ENCODE results near the gene HSPA9.

The HSPA9 gene

DNA sequence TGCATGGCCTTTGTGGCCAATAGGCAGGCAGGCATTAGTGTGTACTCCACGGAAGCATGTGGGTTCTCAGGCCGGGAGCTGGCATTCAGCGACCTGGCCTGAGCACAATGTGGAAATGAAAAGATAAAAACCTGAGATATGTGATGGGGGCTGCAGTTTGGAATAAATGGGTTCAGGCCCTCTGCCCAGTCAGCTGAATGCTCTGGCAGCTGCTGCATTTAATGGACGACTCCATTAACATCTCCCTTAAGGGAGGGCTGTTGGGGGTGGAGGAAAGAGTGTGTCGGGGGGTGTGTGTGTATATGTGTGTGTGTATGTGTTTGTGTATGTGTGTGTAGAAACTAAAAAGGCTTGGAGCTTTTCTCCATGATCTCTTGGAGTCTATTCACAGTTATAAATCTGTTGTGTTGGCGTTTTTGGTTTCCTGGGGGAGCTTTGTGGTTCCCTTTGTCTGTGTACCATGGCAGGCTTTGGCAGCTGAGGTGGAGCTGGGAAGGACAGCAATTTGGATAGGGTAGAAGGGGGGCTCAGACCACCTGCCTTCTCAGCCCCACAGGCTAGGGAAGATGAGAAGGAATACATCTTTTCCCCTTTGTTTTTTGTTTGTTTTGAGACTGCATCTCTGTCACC lies 27.3 kb upstream of the HSPA9 start:
- H3K4me1 Mint-ChIP-seq: peaks cover 17% of the 10 kb centered on the region
- H3K4me3 Mint-ChIP-seq: no peak overlapping the region
- no peak overlapping the region for H3K27ac Mint-ChIP-seq
- H3K9me3 Mint-ChIP-seq: no peaks in the 10 kb centered on the region
- H3K27me3 Mint-ChIP-seq: peaks cover 26% of the 10 kb centered on the region
- no peak for ATAC-seq
- H3K36me3 Mint-ChIP-seq: no peaks in the 10 kb centered on the region

DNA sequence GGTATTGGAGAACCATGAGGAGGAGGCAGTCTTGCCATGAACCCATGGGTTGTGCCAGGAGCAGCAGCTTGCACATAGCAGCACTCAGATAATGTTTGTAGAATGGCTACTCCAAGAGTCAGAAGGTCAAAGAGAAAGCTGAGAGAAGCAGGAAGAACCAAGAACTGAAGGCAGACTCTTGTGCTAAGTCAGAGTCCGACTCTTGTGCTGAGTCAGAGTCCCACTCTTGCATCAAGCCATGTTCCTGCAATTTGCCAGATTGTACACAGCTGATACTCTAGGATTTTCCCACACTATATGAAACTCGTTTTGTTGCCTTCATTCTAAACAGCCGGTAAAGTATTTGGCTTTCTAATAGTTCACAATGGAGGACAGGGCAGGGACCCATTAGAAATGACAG lies 26.2 kb upstream of the HSPA9 start:
- no peaks in the 10 kb centered on the region for H3K9me3 Mint-ChIP-seq
- no peak overlapping the region for H3K27ac Mint-ChIP-seq
- H3K4me3 Mint-ChIP-seq: no peak overlapping the region
- peaks cover 18% of the 10 kb centered on the region for H3K4me1 Mint-ChIP-seq
- no peaks in the 10 kb centered on the region for H3K36me3 Mint-ChIP-seq
- no peak for ATAC-seq
- peaks cover 26% of the 10 kb centered on the region for H3K27me3 Mint-ChIP-seq

DNA sequence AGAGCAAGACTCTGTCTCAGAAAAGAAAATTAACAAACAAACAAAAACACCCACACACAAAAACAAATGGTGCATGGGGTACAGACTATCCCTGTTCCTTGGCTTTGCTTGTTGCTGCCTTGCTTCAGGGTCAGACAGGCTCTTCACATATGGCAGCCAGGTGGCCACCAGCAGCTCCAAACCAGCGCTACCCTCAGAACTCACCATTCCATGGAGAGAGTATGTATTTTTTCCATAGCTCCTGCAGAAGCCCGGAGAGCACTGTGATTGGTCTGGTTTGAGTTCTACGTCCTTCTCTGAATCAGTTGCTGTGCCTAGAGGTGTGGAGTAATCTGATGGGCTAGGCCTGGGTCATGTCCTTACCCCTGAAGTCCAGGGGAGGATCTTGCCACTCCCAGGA lies 25.2 kb upstream of the HSPA9 start:
- H3K4me1 Mint-ChIP-seq: peaks cover 18% of the 10 kb centered on the region
- no peaks in the 10 kb centered on the region for H3K9me3 Mint-ChIP-seq
- ATAC-seq: no peak
- peaks cover 26% of the 10 kb centered on the region for H3K27me3 Mint-ChIP-seq
- no peaks in the 10 kb centered on the region for H3K36me3 Mint-ChIP-seq
- H3K4me3 Mint-ChIP-seq: no peak overlapping the region
- H3K27ac Mint-ChIP-seq: no peak overlapping the region

DNA sequence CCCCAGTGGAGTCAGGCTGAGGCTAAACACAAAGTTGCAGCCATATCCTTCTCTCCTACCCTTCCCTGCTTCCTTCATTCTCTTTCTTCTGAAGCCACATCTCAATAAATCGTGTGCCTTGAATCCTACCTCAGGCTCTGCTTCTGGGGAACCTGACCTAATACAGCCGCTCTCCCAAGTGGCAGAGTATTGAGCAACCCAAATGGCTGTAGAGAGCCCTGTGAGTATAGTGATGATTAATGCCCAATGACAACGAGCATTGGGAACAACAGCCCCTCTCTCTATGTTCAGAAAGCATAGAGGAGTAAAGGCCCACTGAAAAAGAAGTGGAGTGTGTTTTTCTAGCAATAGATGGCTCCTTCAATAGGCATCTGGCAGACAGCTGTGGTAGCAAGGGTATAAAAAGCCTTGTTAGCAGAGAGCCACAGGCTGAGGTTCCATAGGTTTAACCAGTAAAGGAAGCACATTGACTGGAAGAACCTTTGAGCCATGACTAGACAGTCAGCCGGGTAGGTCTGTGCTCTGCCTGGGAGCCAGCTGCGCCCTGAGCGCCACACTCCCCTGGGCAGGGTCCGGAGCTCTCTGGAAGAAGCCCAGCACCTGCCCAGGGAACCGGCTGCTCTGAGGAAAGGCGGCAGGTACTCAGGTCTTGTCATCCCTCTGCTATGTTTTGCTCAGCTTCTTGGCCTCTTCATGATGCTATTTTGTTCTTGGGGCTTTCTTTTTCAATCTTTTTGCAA lies 22.6 kb upstream of the HSPA9 start:
- no peak overlapping the region for H3K27ac Mint-ChIP-seq
- H3K36me3 Mint-ChIP-seq: no peaks in the 10 kb centered on the region
- H3K4me1 Mint-ChIP-seq: peaks cover 4% of the 10 kb centered on the region
- H3K4me3 Mint-ChIP-seq: no peak overlapping the region
- H3K9me3 Mint-ChIP-seq: no peaks in the 10 kb centered on the region
- peaks cover 25% of the 10 kb centered on the region for H3K27me3 Mint-ChIP-seq
- no peak for ATAC-seq

DNA sequence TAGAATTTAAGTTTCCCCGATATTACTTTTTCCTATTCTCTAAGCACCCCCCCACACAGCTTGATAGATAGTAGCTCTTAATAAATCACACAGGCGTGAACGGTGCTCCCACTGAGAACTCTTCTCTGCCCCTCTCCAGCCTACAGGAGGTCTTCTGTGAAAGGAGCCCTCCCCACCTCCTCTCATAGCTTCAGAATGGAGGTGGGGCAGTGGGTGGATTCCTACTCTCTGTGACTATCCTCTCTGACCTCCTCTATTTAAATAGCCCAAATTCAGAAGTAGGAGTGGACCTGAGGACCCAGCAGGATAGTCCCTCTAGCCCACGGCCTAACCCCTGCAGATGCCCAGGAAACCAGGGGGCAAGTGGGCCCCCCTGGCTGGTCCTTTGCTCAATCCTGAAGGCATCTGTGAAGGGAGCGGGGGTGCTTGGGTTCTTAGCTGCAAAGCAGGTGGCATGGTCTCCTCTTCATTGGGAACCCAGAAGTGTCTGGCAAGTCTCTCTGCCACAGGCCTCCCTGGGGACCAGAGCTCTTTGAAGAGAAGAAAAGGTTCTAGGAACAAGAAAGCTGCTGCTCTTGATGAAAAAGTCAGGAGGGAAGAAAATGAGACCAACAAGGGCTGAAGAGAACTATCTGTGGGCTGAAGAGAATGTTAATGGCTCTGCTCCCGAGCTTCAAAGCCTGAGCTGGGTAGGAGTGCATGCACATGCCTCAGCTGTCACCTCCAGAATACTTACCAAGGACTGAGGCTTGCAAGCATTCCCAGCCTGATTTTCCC lies 21.1 kb upstream of the HSPA9 start:
- peaks cover 23% of the 10 kb centered on the region for H3K27me3 Mint-ChIP-seq

DNA sequence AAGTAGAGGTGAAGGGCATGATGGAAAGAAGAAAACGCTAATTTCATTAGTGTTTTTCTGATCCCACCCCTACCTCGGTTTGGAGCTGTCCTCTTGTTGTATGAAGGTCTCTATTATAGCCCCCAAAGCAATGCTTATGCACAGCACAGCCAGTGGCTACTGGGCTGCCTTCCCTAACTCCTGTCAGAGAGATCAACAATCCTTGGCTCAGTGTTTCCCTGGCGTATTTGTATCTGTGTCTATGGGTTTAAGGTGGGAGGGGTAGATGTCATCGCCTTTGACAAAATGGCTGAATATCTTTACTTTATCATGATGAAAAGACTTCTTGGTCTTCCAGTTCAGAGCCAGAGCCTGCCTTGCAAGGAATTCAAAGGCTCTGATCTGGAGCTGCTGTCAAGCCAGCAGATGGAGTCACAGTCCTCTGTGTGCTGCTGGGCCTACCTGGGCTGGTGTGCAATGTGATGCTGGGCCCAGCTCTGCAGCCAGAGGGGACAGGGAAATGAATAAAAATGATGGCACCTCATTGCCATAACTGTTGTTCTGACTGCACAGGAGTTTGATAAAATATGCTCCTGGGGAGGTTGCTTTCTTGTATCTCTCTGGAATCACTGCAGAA lies 20.1 kb upstream of the HSPA9 start:
- Mint-ChIP-seq H3K4me1 (peaks cover 4% of the 10 kb centered on the region), H3K9me3 (no peaks in the 10 kb centered on the region), H3K36me3 (no peaks in the 10 kb centered on the region), H3K27ac (no peak overlapping the region), H3K27me3 (peaks cover 23% of the 10 kb centered on the region), H3K4me3 (no peak overlapping the region)
- no peak for ATAC-seq

More for the DNA sequence above, 21.1 kb upstream of the HSPA9 start:
- Mint-ChIP-seq H3K27ac (no peak overlapping the region), H3K36me3 (no peaks in the 10 kb centered on the region), H3K4me1 (peaks cover 4% of the 10 kb centered on the region), H3K9me3 (no peaks in the 10 kb centered on the region), H3K4me3 (no peak overlapping the region)
- no peak for ATAC-seq

DNA sequence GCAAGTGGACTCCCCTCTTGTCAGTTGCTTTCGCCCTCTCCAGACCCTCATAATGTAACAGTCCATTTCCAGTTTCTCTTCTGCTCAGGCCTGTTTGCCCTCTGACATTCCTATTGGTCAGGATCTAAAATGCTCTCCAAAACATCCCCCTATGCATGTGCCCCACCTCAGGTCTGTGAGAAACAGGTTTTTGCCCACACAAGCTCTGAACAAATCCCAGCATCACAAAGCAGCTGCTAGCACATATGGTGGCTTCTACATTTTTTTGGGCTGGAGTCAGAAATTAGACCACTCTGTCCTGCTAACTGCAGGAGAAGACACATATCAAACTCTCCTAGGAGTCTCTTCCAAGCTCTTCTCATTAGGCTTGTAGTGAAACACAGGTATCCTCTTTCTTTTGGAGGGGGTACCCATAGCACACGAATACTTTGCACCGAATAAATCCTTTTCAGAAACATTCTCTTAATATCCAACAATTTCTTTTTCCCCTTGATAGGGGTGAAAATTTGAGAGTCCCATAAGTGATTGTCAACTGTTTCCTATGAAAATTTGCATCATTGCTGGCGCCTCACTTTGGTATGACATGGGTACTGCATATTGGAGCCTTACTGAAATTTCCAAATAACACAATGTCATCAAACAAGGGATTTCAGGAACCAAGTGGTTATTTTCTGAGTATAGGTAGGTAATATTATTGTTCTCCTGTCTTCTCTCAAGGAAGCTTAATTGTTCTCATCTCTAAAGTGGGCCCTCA lies 19.3 kb upstream of the HSPA9 start:
- peaks cover 4% of the 10 kb centered on the region for H3K4me1 Mint-ChIP-seq
- H3K27ac Mint-ChIP-seq: no peak overlapping the region

DNA sequence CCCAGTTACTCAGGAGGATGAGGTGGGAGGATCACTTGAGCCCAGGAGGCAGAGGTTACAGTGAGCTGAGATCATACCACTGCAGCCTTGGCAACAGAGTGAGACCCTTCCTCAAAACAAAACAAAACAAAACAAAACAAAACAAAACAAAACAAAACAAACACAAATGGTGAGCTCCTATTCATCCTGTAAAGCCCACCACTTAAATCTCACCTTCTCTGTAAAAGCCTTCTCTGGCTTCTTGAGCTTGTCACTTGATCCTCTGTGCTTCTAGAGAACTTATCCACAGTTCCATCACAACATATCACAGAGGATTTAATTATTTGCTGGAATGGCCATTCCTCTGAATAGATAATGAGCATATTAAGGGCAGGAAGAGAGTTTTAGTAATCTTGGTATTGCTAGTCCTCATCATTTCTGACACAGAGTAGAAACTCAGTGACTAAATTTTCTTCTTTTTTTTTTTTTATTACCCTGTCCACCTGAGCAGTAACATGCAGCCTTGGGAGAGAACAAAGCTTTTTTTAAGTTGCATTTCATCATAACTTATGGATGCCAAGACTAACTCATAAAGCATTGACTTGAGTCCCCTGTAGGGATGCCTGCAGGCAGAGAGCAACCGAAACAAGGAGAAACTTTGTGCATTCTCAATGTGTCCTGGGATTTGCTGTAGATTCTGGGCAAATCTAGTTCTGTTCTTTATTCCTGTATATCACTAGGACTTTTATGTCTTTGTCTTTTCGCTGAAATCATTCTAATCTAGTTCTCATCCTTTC lies 13.0 kb upstream of the HSPA9 start:
- no peak overlapping the region for H3K4me3 Mint-ChIP-seq
- peaks cover 8% of the 10 kb centered on the region for H3K27me3 Mint-ChIP-seq
- H3K36me3 Mint-ChIP-seq: no peaks in the 10 kb centered on the region
- no peak for ATAC-seq
- no peak overlapping the region for H3K27ac Mint-ChIP-seq
- H3K9me3 Mint-ChIP-seq: no peaks in the 10 kb centered on the region
- no peaks in the 10 kb centered on the region for H3K4me1 Mint-ChIP-seq

More for the DNA sequence above, 19.3 kb upstream of the HSPA9 start:
- Mint-ChIP-seq H3K27me3 (peaks cover 19% of the 10 kb centered on the region), H3K9me3 (no peaks in the 10 kb centered on the region), H3K36me3 (no peaks in the 10 kb centered on the region), H3K4me3 (no peak overlapping the region)
- ATAC-seq: no peak

DNA sequence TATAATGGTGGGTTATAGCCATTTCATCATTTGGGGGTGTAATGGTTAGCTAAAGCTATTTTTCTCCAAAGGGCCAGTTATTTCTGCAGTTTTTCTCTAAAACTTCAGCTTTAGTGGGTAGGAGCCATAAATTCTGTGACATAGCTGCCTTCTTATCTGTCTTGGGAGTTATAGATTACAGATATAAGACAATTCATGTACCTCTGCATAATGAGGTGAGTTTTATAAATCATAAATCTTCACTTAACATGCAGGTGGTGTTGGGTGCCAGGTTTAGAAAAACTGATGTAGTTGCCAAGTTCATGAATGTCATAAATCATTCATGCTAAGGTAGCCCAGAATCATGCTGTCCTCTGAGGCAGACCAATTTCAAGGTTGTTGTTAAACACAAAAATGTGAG lies 10.0 kb upstream of the HSPA9 start:
- Mint-ChIP-seq H3K27ac (no peak overlapping the region), H3K4me1 (no peaks in the 10 kb centered on the region), H3K36me3 (no peaks in the 10 kb centered on the region), H3K27me3 (no peaks in the 10 kb centered on the region), H3K4me3 (no peak overlapping the region), H3K9me3 (no peaks in the 10 kb centered on the region)
- ATAC-seq: no peak

DNA sequence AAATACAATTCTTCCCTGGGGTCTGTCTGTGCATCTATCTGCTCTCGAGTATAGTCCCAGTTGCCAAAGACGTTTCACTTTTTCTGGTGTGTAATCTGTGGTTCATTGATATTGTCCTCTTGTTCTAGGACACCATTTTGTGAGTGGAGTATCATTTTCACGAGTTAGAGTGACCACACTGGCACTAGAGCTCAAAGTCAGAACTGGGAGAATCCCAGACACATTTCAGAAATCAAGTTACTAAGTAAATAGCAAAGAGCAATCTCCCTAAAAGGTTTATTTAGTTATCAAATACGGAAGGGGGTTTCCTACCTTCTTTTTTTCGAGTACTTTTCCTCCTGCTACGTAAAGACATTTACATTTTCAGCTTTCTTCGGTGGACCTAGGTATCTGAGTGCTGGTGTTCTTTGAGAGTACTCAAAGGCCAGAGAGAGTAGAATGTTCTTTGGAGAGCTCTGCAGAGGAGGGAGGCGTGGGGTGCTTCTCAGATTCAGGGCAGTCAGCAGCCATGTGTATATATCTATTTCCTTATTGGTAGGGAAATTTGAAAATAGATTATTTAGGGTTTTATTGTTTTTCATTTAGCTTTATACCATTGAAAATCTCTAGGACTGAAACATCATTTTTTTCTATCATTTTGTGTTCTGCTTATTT lies 8.9 kb upstream of the HSPA9 start:
- H3K36me3 Mint-ChIP-seq: no peaks in the 10 kb centered on the region
- ATAC-seq: no peak
- no peak overlapping the region for H3K27ac Mint-ChIP-seq
- H3K9me3 Mint-ChIP-seq: no peaks in the 10 kb centered on the region
- H3K27me3 Mint-ChIP-seq: no peaks in the 10 kb centered on the region
- H3K4me3 Mint-ChIP-seq: no peak overlapping the region
- no peaks in the 10 kb centered on the region for H3K4me1 Mint-ChIP-seq

DNA sequence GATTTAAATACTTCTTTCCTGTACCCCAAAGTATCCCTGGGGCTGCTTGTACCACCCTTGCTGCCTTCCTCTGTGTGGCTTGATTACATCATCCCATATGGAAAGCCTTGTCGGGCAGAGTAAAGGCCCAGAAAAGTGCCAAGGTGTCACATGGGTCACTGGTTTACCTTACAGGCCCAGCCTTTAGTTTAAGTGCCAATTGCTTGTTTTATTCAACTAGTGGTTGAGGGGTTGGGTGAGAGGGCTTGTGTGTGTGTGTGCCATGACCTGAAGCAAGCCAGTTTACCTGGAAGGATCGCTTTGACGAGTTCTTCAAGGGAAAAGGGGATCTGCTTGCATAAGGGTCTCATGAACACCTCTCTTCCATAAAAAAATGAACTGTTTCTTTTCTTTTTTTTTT lies 7.8 kb upstream of the HSPA9 start:
- no peak overlapping the region for H3K27ac Mint-ChIP-seq
- no peak for ATAC-seq
- no peak overlapping the region for H3K4me3 Mint-ChIP-seq
- no peaks in the 10 kb centered on the region for H3K36me3 Mint-ChIP-seq
- no peaks in the 10 kb centered on the region for H3K27me3 Mint-ChIP-seq
- no peaks in the 10 kb centered on the region for H3K4me1 Mint-ChIP-seq
- H3K9me3 Mint-ChIP-seq: no peaks in the 10 kb centered on the region

DNA sequence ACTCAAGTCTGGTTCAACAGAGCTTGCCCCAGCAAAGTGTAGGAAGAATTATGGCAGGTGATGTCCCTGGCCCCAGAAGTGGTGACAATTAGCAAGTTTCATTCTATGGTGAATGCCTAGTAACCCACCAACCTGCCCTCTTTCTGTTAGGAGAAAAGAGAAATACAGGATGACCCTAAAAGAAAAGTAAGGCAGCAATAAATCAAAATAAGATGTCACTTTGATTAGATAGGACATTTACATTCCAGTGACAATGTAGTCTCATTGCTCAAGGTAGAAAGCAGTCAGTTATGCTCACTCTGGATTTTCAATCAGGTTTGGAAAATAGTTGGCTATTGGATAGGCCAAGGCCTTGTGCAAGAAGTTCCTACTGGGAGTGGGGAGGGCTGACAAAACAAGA lies 5.6 kb upstream of the HSPA9 start:
- H3K4me1 Mint-ChIP-seq: peaks cover 4% of the 10 kb centered on the region
- no peak overlapping the region for H3K4me3 Mint-ChIP-seq
- H3K9me3 Mint-ChIP-seq: no peaks in the 10 kb centered on the region
- no peaks in the 10 kb centered on the region for H3K27me3 Mint-ChIP-seq
- H3K27ac Mint-ChIP-seq: no peak overlapping the region
- H3K36me3 Mint-ChIP-seq: no peaks in the 10 kb centered on the region
- no peak for ATAC-seq

DNA sequence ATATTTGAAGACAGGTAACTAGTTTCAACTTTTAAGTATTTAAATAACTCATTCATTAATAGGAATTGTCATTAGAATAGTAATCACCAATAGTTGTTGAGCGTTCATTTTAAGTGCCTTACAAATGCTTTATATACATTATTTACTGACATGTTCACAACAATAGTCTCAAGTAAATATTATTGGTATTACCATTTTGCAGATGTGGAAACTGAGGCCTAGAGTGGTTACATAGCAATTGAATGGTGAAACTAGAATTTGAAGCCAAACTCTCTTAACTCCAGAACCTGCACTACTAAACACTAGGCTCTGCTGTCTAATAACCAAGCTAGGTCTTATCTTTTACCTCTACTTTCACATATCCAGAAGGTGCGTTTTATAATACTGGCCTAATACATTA lies 4.8 kb upstream of the HSPA9 start:
- H3K9me3 Mint-ChIP-seq: no peaks in the 10 kb centered on the region
- ATAC-seq: no peak
- no peak overlapping the region for H3K27ac Mint-ChIP-seq
- H3K4me1 Mint-ChIP-seq: peaks cover 9% of the 10 kb centered on the region
- no peak overlapping the region for H3K4me3 Mint-ChIP-seq
- H3K27me3 Mint-ChIP-seq: no peaks in the 10 kb centered on the region
- peaks cover under 1% of the 10 kb centered on the region for H3K36me3 Mint-ChIP-seq

DNA sequence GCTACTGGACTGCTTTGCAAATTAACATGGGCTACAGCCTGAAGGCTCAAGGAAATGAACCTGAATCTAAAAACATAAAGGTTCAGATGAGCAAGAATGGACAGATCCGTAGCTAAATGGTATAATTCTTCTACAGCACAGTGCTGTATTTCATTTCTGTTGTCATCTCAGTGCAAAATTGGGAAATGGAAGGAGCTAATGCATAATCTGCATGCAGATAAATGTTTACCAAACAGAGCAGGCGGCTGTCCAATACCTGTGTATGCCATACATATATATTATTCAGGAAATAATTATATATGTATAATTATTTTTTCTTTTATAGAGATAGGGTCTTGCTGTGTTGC lies 4.3 kb upstream of the HSPA9 start:
- ATAC-seq: no peak
- Mint-ChIP-seq H3K36me3 (peaks cover 6% of the 10 kb centered on the region), H3K4me3 (no peak overlapping the region), H3K27ac (no peak overlapping the region), H3K9me3 (no peaks in the 10 kb centered on the region), H3K27me3 (no peaks in the 10 kb centered on the region), H3K4me1 (peaks cover 14% of the 10 kb centered on the region)
